B cell (primary cell): Measurements from ENCODE around the gene CDY2A. TPM values are rescaled to one million over a fixed set of nuclear protein-coding genes. Genes with fewer than 3 reads are reported as not detected.
"Not testable (repeated sequence)": the region's sequence is repeated elsewhere in the genome, so short reads cannot be mapped to it uniquely, and the experiment has no call there.

Source experiments
- ATAC-seq: fragments of 200-7000 bp; cut with Tn5 transposase; one replicate; pipeline ENCODE4 v1.10.0; 2021; ENCODE audit warnings: low read depth, mild to moderate bottlenecking, moderate number of reproducible peaks, moderate library complexity
- CTCF ChIA-PET: fragments of 350-600 bp; sonication (Branson Sonifier 250); formaldehyde crosslinking; loops from one replicate; lab custom pipeline; 2021; ENCODE audit warnings: antibody characterized with exemption, inconsistent platforms; lab: Charles Lee
- POLR2A ChIA-PET: fragments of 350-600 bp; sonication (Branson Sonifier 250); formaldehyde crosslinking; loops from one replicate; lab custom pipeline; 2021; ENCODE audit warnings: antibody characterized with exemption; lab: Charles Lee
- DNase-seq: peaks from one replicate; pipeline ENCODE4 v3.0.0; 2013
- H2AFZ ChIP-seq: 2 replicates; pipeline ENCODE4 v1.6.1; 2012; ENCODE audit warnings: mild to moderate bottlenecking, low read depth, low read length; ENCODE audit not compliant: insufficient read depth, poor library complexity, severe bottlenecking
- H3K27ac ChIP-seq, 2 donors: 1 replicate in 1 of 2; 2 replicates in 1 of 2; pipeline ENCODE4 v1.5.1; 2012 to 2013; ENCODE audit warnings: low read length in 2 of 2, mild to moderate bottlenecking in 2 of 2, moderate library complexity in 1 of 2
- H3K27me3 ChIP-seq, 4 experiments: fragments of 200-600 bp in 1 of 4; sonication (generic) in 1 of 4; replicated peaks in 1 of 4; 1 replicate in 2 of 4; 2 replicates in 2 of 4; pipeline versions ENCODE4 v1.6.1 to v1.7.0; 2013 to 2016; ENCODE audit warnings: low read length in 3 of 4, mild to moderate bottlenecking in 2 of 4, mixed read lengths in 1 of 4, moderate library complexity in 1 of 4; ENCODE audit not compliant: insufficient read depth in 4 of 4, control insufficient read depth in 3 of 4; ENCODE audit errors: control extremely low read depth in 1 of 4
- H3K36me3 ChIP-seq, 2 experiments: replicated peaks in 1 of 2; 1 replicate in 1 of 2; 2 replicates in 1 of 2; pipeline versions ENCODE4 v1.6.1 to v1.7.1; 2013; ENCODE audit warnings: low read length in 1 of 2; ENCODE audit not compliant: insufficient read depth in 2 of 2, control insufficient read depth in 1 of 2; ENCODE audit errors: control extremely low read depth in 1 of 2, extremely low read depth in 1 of 2
- H3K4me1 ChIP-seq, 2 donors: fragments of 200-600 bp in 1 of 2; sonication (generic) in 1 of 2; 1 replicate in 1 of 2; 2 replicates in 1 of 2; pipeline versions ENCODE4 v1.5.1 to v1.6.1; 2013 to 2017; ENCODE audit warnings: low read length in 2 of 2; ENCODE audit not compliant: control insufficient read depth in 2 of 2, insufficient read depth in 2 of 2
- H3K4me2 ChIP-seq: replicated peaks from 2 replicates; pipeline ENCODE3; 2012; ENCODE audit warnings: mild to moderate bottlenecking, low read depth, low read length; ENCODE audit not compliant: poor library complexity, severe bottlenecking
- H3K4me3 ChIP-seq, 5 experiments: fragments of 200-600 bp in 1 of 5; sonication (generic) in 1 of 5; 1 replicate in 3 of 5; 2 replicates in 2 of 5; pipeline versions ENCODE4 v1.5.1 to v1.7.0; 2011 to 2016; ENCODE audit warnings: low read length in 4 of 5, mild to moderate bottlenecking in 4 of 5, low read depth in 2 of 5, control low read depth in 1 of 5, moderate library complexity in 1 of 5; ENCODE audit not compliant: insufficient read depth in 1 of 5; ENCODE audit errors: control extremely low read depth in 1 of 5, extremely low read depth in 1 of 5
- H3K79me2 ChIP-seq: fragments of 200-600 bp; sonication (generic); one replicate; pipeline ENCODE4 v1.6.0; 2016; ENCODE audit warnings: low read length; ENCODE audit not compliant: control insufficient read depth, insufficient read depth
- H3K9ac ChIP-seq: fragments of 200-600 bp; sonication (generic); 2 replicates; pipeline ENCODE4 v1.6.1; 2017; ENCODE audit warnings: mild to moderate bottlenecking, low read length, moderate library complexity
- H3K9me3 ChIP-seq, 3 donors: one replicate each; pipeline versions ENCODE4 v1.6.1 to v1.7.1; 2013; ENCODE audit warnings: low read length in 2 of 3; ENCODE audit not compliant: control insufficient read depth in 2 of 3, insufficient read depth in 1 of 3; ENCODE audit errors: control extremely low read depth in 1 of 3
- H4K20me1 ChIP-seq: 2 replicates; pipeline ENCODE4 v1.6.0; 2012; ENCODE audit warnings: mild to moderate bottlenecking, low read length; ENCODE audit not compliant: insufficient read depth, control insufficient read depth, poor library complexity, severe bottlenecking
- H3K27ac Mint-ChIP-seq: one replicate; pipeline ENCODE4 v1.8.0; 2021; ENCODE audit warnings: mixed read lengths
- H3K27me3 Mint-ChIP-seq: one replicate; pipeline ENCODE4 v1.8.0; 2021; ENCODE audit warnings: mixed read lengths
- H3K4me1 Mint-ChIP-seq: one replicate; pipeline ENCODE4 v1.8.0; 2021; ENCODE audit warnings: mixed read lengths
- H3K4me3 Mint-ChIP-seq: one replicate; pipeline ENCODE4 v1.8.0; 2021; ENCODE audit warnings: mixed read lengths
- H3K9me3 Mint-ChIP-seq: one replicate; pipeline ENCODE4 v1.8.0; 2022; ENCODE audit warnings: mixed read lengths; ENCODE audit not compliant: insufficient read depth
- WGBS: methylation state at CpG from one replicate; pipeline ENCODE4 v1.1.5; 2013; ENCODE audit warnings: missing lambda C conversion rate; ENCODE audit not compliant: insufficient coverage; 5-methylcytosine and 5-hydroxymethylcytosine counted together
- intact Hi-C: fragments of 100-400 bp; cut with micrococcal nuclease; formaldehyde crosslinking; loops from one replicate; pipeline ENCODE4 v1.10.0; 2022
- polyA plus RNA-seq: library from polyadenylated mRNA; depleted of rRNA; stranded (reverse); fragments of >200 nt; gene quantifications from 2 replicates; pipeline ENCODE4 v1.2.3, GENCODE V29; 2012
- total RNA-seq, 2 donors: library from RNA; stranded (reverse); fragments of 120-200 nt in 1 of 2; gene quantifications; 1 replicate in 1 of 2; 2 replicates in 1 of 2; pipeline versions ENCODE4 v1.2.3 to v1.2.4, GENCODE V29; 2013 to 2022

Gene CDY2A
- total and polyA plus RNA-seq, 2 donors (not counting 1 experiment from before 2014, with no cell fraction given): not detected

DNA sequence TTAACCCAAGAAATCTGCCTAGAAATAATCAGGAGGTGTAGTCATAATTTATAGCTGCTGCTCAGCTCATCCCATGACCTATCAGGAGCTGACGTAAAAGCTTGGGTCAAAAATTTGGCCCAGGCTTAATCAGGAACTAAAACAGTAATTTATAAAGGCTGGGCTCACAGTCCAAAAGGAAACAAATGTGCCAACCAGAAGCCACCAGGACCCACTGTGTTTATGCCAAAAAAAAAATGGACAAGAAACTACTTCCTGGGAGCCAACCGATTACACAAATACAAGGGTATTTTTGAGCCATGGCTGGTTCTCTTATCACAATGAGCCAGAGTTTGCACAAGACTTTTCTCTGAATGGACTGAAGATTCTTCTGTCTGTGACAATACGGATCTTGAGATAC lies 19.4 kb downstream of the CDY2A start:
- H3K36me3 ChIP-seq, H4K20me1 ChIP-seq, POLR2A ChIA-PET, intact Hi-C loops, H3K9ac ChIP-seq, H3K27me3 Mint-ChIP-seq, CTCF ChIA-PET, H3K27ac ChIP-seq, H3K4me1 ChIP-seq, H3K4me1 Mint-ChIP-seq, H3K4me3 Mint-ChIP-seq, H3K27me3 ChIP-seq, H2AFZ ChIP-seq, DNase-seq, ATAC-seq, H3K9me3 ChIP-seq, H3K27ac Mint-ChIP-seq, H3K9me3 Mint-ChIP-seq, H3K4me2 ChIP-seq, H3K79me2 ChIP-seq, H3K4me3 ChIP-seq: not testable (repeated sequence)
- WGBS: no CpG with 5 or more reads among the region's 3 CpGs

DNA sequence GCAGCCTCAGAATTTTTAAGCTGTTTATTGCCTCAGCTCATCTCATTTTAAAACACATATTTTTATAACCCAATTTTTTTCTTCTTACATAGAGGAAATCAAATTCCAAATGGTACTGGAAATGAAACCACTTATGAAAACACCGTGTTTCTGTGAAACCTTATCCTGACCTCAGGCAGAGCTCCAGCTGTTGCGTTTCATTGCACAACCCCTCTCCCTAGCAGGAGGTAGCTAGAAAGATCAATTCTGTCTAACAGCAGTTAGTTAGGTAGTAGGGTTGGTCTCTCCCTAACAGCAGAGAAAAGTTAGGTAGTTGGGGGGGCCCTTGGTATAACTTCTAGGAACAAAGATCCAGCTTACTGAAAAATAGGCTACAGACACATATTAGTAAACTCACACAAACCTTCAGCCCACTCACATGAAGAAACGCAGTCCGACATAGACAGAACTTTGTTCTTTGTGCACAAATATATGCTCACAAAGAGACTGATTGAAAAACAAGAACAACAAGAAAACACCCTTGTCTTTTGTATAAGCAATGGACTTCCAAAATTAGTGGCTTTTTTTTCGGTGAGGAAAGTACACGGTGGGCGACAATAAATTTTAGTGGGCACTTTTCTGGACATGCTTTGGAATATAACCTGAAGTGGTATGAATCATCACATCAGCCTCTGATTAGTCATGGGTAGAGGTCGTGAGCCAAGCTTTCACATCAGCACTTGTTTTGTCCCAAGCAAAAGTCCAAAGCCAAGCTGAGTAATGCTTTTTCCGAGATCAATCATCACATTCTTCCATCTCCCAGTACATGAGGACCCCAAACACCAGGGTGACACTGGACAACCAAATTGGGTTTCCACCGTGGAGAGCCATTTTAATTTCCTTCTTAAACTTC lies 22.8 kb downstream of the CDY2A start:
- H3K4me1 ChIP-seq, intact Hi-C loops, ATAC-seq, POLR2A ChIA-PET, H3K4me3 Mint-ChIP-seq, DNase-seq, H3K4me2 ChIP-seq, H3K79me2 ChIP-seq, H3K4me1 Mint-ChIP-seq, CTCF ChIA-PET, H3K27me3 Mint-ChIP-seq, H3K9ac ChIP-seq, H4K20me1 ChIP-seq, H3K4me3 ChIP-seq, H3K27ac Mint-ChIP-seq, H3K36me3 ChIP-seq, H3K9me3 Mint-ChIP-seq, H3K9me3 ChIP-seq, H3K27me3 ChIP-seq, H3K27ac ChIP-seq, H2AFZ ChIP-seq: not testable (repeated sequence)
- no CpG with 5 or more reads among the region's 10 CpGs for WGBS

DNA sequence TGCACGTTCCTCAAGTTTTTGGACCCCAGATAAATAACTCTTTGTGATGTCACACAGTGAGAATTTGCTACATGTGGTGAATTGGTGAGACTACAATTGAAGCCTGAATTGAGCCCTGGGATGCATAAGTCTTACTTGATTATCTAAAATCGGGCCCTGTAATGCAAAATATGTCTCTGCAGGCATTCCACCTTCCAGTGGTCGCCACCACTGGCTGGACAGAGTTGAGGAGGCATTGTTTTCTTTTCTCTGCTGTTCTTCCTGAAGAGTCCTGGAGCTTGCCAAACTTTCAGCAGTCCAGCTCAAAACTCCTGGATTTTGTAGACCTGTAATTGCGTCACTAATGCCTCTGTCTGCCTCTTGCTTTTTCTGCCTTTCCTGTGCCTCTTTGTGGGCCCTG lies 23.5 kb downstream of the CDY2A start:
- H3K9me3 ChIP-seq, H3K27ac ChIP-seq, H4K20me1 ChIP-seq, H3K4me2 ChIP-seq, DNase-seq, H3K27me3 Mint-ChIP-seq, H3K4me1 Mint-ChIP-seq, H3K27me3 ChIP-seq, ATAC-seq, H3K4me1 ChIP-seq, H3K79me2 ChIP-seq, H3K36me3 ChIP-seq, H2AFZ ChIP-seq, H3K4me3 ChIP-seq, POLR2A ChIA-PET, CTCF ChIA-PET, intact Hi-C loops, H3K9me3 Mint-ChIP-seq, H3K4me3 Mint-ChIP-seq, H3K27ac Mint-ChIP-seq, H3K9ac ChIP-seq: not testable (repeated sequence)
- WGBS: no CpG with 5 or more reads among the region's 4 CpGs

DNA sequence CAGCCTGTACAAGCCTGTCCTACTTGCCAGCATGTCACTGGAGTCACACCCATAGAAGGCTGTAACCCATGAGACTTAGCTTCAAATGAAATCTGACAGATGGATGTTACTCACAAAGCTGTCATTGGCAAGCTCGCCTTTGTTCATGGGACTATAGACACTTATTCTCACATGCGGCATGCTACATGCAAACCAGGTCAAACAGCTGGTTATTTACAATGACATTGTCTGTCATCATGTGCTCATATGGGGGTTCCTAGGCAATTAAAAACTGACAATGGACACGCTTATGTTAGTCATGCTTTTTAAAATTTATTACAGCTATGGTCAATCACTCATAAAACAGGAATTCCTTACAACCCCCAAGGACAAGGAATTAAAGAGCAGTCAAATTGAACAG lies 30.9 kb downstream of the CDY2A start:
- H3K4me1 Mint-ChIP-seq, H3K79me2 ChIP-seq, ATAC-seq, H3K4me1 ChIP-seq, H3K27me3 ChIP-seq, CTCF ChIA-PET, H2AFZ ChIP-seq, H3K9me3 Mint-ChIP-seq, H3K36me3 ChIP-seq, H3K4me2 ChIP-seq, intact Hi-C loops, H3K9me3 ChIP-seq, H4K20me1 ChIP-seq, DNase-seq, H3K4me3 ChIP-seq, H3K9ac ChIP-seq, H3K27me3 Mint-ChIP-seq, H3K4me3 Mint-ChIP-seq, H3K27ac Mint-ChIP-seq, H3K27ac ChIP-seq, POLR2A ChIA-PET: not testable (repeated sequence)
- no CpG with 5 or more reads among the region's 3 CpGs for WGBS
